ENCODE data around the gene OR2J1. TPM values are rescaled to one million over a fixed set of nuclear protein-coding genes. Genes with fewer than 3 reads are reported as not detected.

OR2J1 gene
- total RNA-seq, result not detected
- long read RNA-seq, donor 1, result 0 reads
- long read RNA-seq, donor 2, result 0 reads

DNA sequence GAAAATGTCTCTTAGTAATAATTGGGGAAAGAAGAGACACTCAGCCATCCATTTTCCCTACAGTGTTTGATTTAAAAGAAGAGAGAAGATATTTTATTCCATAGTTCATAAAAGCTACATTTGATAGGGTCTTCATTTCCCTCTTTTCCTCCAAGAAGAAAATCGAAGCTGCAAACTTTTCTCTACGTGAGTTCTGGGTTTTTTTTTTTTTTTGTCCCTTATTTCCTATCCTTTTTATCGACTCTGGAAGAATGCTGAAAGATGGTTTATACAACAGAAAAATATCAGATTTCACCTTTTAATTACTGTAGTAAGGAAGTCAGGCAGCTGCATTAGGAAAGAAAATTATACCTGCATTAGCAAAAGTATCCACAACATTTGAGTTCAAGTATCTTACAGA is at the start of gene OR2J1:
TSS of gene OR2J1 (plus strand) at position 301 of the 400 bp plus-strand sequence. CDS start 1,453 bp downstream, outside the sequence.
- TF ChIP-seq CTCF (IDR thresholded peaks at IDR 0.05), result no peak
- no peak for DNase-seq
- ATAC-seq, result no peak
- Histone ChIP-seq H3K4me1 (ENCODE audit: low read depth) (no peaks in the 10 kb centered on the region), H3K4me3 (no peak within 1 kb of the TSS), H3K9me3 (no peaks in the 10 kb centered on the region), H3K36me3 (ENCODE audit: low read depth) (no peaks in the 10 kb centered on the region)
- intact Hi-C loops (cut with DNase I, micrococcal nuclease), result no loop called here

GRCh38 chr6:29051680-29052079 is 47.6 kb upstream of the OR2J1 start:
- ATAC-seq (no peak), DNase-seq (no peak)
- Histone ChIP-seq H3K4me1 (ENCODE audit: low read depth) (no peaks in the 10 kb centered on the region), H3K36me3 (ENCODE audit: low read depth) (no peaks in the 10 kb centered on the region), H3K9me3 (no peaks in the 10 kb centered on the region), H3K4me3 (no peak overlapping the region)
- intact Hi-C loops (cut with DNase I, micrococcal nuclease), result no loop called here
- no peak for TF ChIP-seq CTCF (IDR thresholded peaks at IDR 0.05)

- Histone ChIP-seq H3K9me3 (no peaks in the 10 kb centered on the region), H3K36me3 (ENCODE audit: low read depth) (no peaks in the 10 kb centered on the region), H3K4me1 (ENCODE audit: low read depth) (no peaks in the 10 kb centered on the region), H3K4me3 (no peak overlapping the region)
- peak in 1 of 3 donors; percentile 10 for DNase-seq
- ATAC-seq, result peak; percentile 72
- intact Hi-C loops (cut with DNase I, micrococcal nuclease), result no loop called here
- no peak for TF ChIP-seq CTCF (IDR thresholded peaks at IDR 0.05)
Measured at GRCh38 chr6:29071831-29072723, 27.2 kb upstream of the OR2J1 start.

DNA sequence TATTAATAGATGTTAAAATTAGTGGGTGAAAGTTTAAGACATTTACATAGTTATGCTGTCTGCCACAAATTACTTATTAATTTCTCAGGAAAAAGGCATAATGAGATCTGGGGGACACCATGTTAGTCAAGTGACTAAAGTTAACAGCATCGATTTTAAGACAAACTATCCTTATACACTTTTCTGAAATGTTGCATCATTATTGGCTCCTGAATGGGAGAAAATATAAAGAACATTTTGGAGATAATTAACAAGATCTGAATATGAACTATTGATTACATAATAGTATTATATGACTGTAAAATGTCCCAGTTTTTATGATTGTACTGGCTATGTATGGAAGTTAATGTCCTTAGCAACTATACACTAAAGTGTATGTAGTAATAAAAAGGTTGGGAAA is 20.1 kb upstream of the OR2J1 start:
- no peaks in the 10 kb centered on the region for H3K9me3 ChIP-seq
- DNase-seq, result no peak
- intact Hi-C loops (cut with DNase I, micrococcal nuclease), result no loop called here
- H3K36me3 ChIP-seq (ENCODE audit: low read depth), result no peaks in the 10 kb centered on the region
- H3K4me1 ChIP-seq (ENCODE audit: low read depth), result no peaks in the 10 kb centered on the region
- H3K4me3 ChIP-seq, result no peak overlapping the region
- TF ChIP-seq CTCF (IDR thresholded peaks at IDR 0.05), result no peak
- ATAC-seq, result no peak

GRCh38 chr6:29081312-29081711 is 18.0 kb upstream of the OR2J1 start:
- DNase-seq (no peak), ATAC-seq (no peak)
- Histone ChIP-seq H3K9me3 (no peaks in the 10 kb centered on the region), H3K4me3 (no peak overlapping the region), H3K36me3 (ENCODE audit: low read depth) (no peaks in the 10 kb centered on the region), H3K4me1 (ENCODE audit: low read depth) (no peaks in the 10 kb centered on the region)
- TF ChIP-seq CTCF (IDR thresholded peaks at IDR 0.05), result no peak
- intact Hi-C loops (cut with DNase I, micrococcal nuclease), result no loop called here

All from mucosa of descending colon (tissue), 3 donors.